ENCODE measurements around the gene PIP5K1B.

- TF ChIP-seq, protein P1, sequence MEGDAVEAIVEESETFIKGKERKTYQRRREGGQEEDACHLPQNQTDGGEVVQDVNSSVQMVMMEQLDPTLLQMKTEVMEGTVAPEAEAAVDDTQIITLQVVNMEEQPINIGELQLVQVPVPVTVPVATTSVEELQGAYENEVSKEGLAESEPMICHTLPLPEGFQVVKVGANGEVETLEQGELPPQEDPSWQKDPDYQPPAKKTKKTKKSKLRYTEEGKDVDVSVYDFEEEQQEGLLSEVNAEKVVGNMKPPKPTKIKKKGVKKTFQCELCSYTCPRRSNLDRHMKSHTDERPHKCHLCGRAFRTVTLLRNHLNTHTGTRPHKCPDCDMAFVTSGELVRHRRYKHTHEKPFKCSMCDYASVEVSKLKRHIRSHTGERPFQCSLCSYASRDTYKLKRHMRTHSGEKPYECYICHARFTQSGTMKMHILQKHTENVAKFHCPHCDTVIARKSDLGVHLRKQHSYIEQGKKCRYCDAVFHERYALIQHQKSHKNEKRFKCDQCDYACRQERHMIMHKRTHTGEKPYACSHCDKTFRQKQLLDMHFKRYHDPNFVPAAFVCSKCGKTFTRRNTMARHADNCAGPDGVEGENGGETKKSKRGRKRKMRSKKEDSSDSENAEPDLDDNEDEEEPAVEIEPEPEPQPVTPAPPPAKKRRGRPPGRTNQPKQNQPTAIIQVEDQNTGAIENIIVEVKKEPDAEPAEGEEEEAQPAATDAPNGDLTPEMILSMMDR (conservative IDR thresholded peaks at IDR 0.05; ENCODE audit: low read length): no peak
- TF ChIP-seq EZH2phosphoT487 (IDR thresholded peaks at IDR 0.05; ENCODE audit: borderline replicate concordance): no peak
These were observed 9.6 kb downstream of the PIP5K1B start for GRCh38 chr9:68714416-68715180.

All from Loucy (cell line).